Epithelial cell of esophagus (primary cell): ENCODE measurements around the gene SYT5.

Experiments used
- DNase-seq: peaks from one replicate; pipeline ENCODE4 v3.0.0; 2010; ENCODE audit warnings: low read depth
- H3K4me3 ChIP-seq: 2 replicates; pipeline ENCODE4 v1.5.1; 2011; ENCODE audit warnings: mild to moderate bottlenecking, low read length, control low read depth
- TF ChIP-seq, protein P1 (sequence below): IDR thresholded peaks from 2 replicates; pipeline ENCODE4 v1.5.1; 2011; ENCODE audit warnings: low read depth, mild to moderate bottlenecking, low read length, control low read depth, inconsistent platforms; ENCODE audit not compliant: insufficient read depth; ENCODE audit errors: missing control alignments

SYT5 gene

DNA sequence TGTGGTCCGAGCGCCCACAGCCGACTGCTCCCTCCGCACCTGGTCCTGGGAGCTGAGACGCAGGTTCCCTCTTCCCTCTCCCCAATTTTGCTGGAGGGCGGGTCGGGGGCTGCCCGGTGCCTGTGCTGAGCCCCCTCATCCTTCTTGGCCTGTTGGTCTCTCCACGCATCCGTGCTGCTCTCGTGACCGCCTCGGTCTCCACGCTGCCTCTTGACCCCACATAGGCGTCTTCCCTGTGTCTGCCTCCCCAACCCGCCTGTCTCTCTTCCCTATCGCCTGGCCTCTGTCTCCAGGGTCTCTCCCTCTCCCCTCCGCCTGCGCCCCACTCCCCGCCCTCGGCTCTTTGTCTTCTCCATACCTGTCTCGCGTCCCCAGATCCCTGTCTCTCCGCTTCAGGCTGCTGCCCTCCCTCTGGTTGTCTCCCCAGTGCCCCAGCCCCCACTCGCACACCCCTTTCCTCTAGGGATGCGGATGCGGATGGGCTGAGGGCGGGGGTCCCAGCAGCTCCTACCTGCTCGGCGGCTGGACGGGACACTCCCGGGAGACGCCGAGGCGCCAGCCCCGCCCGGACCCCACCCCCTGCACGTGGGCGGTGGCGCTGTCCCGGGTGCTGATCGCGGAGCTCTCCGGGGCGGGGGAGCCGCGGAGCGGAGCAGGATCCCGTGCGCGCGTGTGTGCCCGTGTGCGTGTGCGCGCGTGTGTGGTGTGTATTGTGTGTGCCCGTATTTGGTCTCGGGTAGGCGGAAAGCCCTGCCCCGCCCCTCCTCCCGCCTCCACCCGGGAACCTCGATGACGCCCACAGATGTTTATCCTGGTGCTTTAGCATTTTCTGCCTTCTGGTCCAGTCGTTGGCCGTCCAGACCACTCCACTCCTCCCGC is at the start of gene SYT5:
SYT5 (minus strand) TSS at position 684 of the 879 bp plus-strand sequence. CDS start 1,248 bp downstream, outside the sequence.
- DNase-seq: peak; percentile 61
- H3K4me3 ChIP-seq: peak within 1 kb of the TSS; percentile 20
- TF ChIP-seq, protein P1, sequence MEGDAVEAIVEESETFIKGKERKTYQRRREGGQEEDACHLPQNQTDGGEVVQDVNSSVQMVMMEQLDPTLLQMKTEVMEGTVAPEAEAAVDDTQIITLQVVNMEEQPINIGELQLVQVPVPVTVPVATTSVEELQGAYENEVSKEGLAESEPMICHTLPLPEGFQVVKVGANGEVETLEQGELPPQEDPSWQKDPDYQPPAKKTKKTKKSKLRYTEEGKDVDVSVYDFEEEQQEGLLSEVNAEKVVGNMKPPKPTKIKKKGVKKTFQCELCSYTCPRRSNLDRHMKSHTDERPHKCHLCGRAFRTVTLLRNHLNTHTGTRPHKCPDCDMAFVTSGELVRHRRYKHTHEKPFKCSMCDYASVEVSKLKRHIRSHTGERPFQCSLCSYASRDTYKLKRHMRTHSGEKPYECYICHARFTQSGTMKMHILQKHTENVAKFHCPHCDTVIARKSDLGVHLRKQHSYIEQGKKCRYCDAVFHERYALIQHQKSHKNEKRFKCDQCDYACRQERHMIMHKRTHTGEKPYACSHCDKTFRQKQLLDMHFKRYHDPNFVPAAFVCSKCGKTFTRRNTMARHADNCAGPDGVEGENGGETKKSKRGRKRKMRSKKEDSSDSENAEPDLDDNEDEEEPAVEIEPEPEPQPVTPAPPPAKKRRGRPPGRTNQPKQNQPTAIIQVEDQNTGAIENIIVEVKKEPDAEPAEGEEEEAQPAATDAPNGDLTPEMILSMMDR: no peak

DNA sequence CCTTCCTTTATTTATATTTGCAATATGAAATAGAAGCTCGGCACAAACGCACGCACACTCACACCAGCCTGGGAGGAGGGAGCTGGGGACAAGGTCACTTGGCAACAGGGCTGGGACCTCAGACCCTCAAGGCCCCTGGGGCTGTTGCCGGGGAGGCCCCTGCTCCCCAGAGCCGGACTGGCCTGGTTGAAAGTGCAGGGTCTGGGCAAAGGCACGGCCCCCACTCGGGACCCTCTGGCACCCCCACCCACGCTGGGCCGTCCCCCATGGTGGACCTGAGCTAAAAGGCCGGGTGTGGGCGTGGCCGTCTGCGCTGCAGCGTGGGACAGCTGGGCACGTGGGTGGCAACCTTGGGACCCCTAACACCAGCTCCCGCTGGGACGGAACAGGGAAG is 49.7 kb upstream of the SYT5 start:
- no peak for DNase-seq
- no peak overlapping the region for H3K4me3 ChIP-seq
- TF ChIP-seq, protein P1: no peak

DNA sequence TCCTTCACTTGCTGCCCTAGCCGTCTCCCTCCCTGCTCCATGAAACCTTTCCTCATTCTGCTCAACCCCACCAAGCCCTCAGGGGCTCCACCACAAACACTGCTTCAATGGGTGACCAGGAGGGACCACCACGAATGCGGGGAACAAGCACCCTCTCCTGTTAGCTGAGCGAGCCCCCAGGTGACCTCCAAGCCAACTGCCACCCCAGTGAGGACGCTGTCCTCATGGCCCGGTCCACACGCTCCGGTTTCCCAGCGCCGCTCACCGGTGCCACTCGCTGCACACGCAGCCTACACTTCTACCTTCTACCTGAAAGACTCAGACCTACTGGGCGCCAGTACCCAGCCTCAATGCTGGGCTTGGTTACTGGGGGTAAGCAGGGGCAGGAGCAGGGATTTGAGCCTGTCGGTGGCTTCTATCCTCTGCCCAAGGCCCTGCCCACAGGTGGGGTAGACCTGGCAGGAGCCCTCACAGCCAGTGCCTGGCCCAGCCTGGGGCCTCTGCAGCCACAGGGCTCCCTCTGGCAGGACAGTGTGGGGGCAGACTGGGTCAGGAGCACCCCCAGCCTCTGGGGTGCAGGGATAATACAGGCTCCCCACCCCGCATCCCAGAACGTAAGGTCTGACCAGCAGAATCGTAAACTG is 49.2 kb upstream of the SYT5 start:
- no peak for DNase-seq
- TF ChIP-seq, protein P1: no peak
- no peak overlapping the region for H3K4me3 ChIP-seq

DNA sequence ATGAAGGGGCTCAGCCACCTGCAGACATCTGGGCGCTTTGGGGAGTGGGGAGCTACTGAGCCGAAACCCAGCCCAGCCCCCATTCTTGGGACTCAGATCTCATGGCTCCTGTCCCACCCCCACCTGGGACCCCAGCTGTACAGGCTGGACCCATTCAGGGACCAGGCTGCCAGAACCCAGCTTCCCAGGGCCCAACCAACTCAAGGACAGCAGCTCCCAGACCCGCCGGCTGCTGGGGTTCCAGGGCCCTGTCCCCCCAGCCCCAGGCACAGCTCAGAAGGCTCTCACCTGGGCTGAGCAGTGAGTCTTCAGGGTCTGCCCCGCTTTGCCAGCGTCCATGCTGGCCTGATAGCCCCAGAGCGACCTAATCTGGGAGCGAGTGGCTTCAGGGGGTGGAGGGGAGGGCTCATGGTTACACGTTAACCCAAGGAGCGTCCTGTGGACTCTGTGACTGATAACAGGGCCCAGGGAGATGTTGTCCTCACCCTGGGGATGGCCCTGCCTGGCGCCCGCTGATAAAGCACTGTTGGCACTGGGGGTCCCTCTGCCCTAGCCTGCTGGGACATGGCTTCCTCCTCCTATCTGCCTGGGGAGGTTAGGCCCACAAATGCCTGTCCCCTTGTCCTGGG is 48.4 kb upstream of the SYT5 start, which contains the start of gene TMEM86B:
TMEM86B (minus strand) TSS at position 361 of the 629 bp plus-strand sequence; CDS start at position 339, 22 bp downstream.
- TF ChIP-seq, protein P1: no peak
- no peak for DNase-seq
- no peak within 1 kb of the TSS for H3K4me3 ChIP-seq

DNA sequence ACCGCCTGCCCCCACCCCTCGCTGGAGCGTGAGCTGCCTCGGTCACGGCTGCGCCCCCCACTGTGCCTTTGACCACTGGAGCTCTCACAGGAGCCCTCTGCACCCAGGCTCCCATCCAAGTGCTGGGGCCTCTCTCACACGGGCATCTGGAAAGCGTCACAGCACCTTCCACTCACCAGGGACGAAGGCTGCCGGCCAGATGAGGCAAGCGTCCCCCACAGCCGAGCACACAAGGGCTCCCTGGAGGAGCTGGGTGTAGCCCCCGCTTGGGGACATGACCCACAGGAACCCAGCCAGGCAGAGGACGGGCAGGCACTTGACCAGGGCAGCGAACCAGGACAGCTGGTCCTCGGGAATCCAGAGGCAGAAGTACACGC is 47.9 kb upstream of the SYT5 start:
- TF ChIP-seq, protein P1: no peak
- no peak for DNase-seq
- no peak overlapping the region for H3K4me3 ChIP-seq

DNA sequence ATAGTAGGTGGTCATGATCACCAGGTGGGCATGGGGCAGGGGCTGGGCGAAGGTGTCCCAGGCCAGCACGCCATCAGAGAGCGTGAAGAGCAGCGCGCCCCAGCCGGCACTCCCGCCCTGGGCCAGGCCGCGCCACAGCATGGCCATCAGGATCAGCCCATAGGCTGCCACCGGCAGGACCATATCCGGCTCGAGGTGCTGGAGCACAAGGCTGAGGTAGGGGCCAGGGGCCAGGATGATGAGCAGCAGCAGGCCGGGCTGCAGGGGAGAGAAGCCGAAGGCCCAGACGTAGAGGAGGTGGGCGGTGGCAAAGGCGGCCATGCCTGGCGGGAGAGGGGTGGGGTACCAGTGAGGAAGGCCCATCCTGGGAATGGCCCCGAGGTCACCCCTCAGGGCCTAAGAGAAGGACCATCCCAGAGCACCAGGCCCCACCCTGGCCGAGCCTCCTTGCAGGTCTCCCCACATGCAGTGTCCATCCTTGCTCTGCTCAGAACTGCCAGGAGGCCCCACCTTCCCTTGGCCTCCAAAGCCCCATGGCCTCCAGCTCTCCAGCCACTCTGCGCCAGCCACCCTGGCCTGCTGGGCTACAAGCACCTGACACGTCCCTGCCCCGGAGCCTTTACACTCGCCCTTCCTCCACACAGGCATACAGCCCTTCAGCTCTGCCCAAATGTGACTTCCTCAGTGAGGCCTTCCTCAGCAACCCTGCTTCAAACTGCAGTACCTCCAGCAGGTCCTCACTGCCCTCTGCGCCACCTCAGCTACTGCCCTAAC is 47.3 kb upstream of the SYT5 start:
- DNase-seq: no peak
- no peak overlapping the region for H3K4me3 ChIP-seq
- TF ChIP-seq, protein P1: no peak
